ENCODE measurements around the gene BEST4.
A peak's percentile ranks its signal among the peaks of the same experiment; 100 is the strongest.
"Not testable (repeated sequence)": the region's sequence is repeated elsewhere in the genome, so short reads cannot be mapped to it uniquely, and the experiment has no call there.

Gene BEST4

GRCh38 chr1:44827197-44828002 is 39.4 kb upstream of the BEST4 start:
- Histone ChIP-seq H3K9me3 (ENCODE audit: control insufficient read depth, low read length) (no peaks in the 10 kb centered on the region), H3K27me3 (ENCODE audit: control insufficient read depth, insufficient read depth, low read length, poor library complexity, severe bottlenecking) (no peaks in the 10 kb centered on the region), H3K4me1 (ENCODE audit: control insufficient read depth, insufficient read depth, low read length) (no peaks in the 10 kb centered on the region), H3K27ac (ENCODE audit: insufficient read depth, low read depth, low read length, poor library complexity, severe bottlenecking) (no peak overlapping the region), H3K4me3 (ENCODE audit: insufficient read depth, low read depth, low read length) (no peak overlapping the region), H3K36me3 (ENCODE audit: control insufficient read depth, insufficient read depth, low read length) (no peaks in the 10 kb centered on the region)
- WGBS, 2 experiments, result 92 to 93% methylated on average over 28 of the region's 28 CpGs

DNA sequence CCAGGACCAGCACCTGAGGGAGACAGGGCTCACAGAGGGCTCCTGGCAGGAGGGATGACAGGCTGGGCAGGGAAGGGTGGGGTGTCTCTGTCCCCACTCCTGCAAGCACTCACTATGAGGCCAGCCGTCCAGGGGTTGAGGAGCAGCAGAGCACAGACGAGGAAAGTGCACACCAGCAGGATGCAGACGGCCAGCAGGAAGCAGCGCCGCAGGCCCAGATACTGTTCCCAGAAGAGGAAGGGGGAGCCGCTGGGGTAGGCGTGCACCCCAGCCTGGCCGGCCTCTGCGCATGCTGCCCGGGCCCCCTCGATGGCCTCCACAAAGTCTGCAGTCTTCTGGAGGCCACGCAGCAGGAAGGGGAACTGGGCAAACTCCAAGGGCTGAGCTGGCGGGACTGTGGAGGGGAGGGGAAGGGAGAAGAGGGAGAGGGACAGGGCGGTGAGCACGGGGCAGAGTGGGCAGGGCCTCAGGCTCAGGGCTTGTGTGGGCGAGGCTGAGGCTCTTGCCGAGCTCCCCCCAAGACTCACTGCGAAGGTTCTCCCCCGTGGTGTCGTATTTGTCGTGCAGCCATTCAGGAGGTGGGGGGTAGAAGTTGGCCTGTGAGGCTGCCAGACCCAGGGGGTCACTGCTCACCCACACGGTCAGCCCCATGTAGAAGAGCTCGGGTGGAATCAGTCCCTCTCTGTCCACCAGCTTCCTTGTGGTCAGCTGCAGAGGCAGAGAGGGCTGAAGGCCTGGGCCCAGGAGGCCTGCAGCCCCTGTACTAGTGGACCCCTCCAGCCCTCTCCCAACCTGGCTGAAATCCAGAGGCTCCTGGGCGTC is 38.6 kb upstream of the BEST4 start:
- Histone ChIP-seq H3K4me3 (ENCODE audit: insufficient read depth, low read depth, low read length) (no peak overlapping the region), H3K36me3 (ENCODE audit: control insufficient read depth, insufficient read depth, low read length) (no peaks in the 10 kb centered on the region), H3K9me3 (ENCODE audit: control insufficient read depth, low read length) (no peaks in the 10 kb centered on the region), H3K4me1 (ENCODE audit: control insufficient read depth, insufficient read depth, low read length) (no peaks in the 10 kb centered on the region), H3K27me3 (ENCODE audit: control insufficient read depth, insufficient read depth, low read length, poor library complexity, severe bottlenecking) (no peaks in the 10 kb centered on the region), H3K27ac (ENCODE audit: insufficient read depth, low read depth, low read length, poor library complexity, severe bottlenecking) (no peak overlapping the region)
- 84 to 85% methylated on average over 24 of the region's 24 CpGs for WGBS, 2 experiments

GRCh38 chr1:44824392-44824791 is 36.4 kb upstream of the BEST4 start:
- H3K9me3 ChIP-seq (ENCODE audit: control insufficient read depth, low read length); H3K4me1 ChIP-seq (ENCODE audit: control insufficient read depth, insufficient read depth, low read length); H3K4me3 ChIP-seq (ENCODE audit: insufficient read depth, low read depth, low read length); H3K36me3 ChIP-seq (ENCODE audit: control insufficient read depth, insufficient read depth, low read length); H3K27me3 ChIP-seq (ENCODE audit: control insufficient read depth, insufficient read depth, low read length, poor library complexity, severe bottlenecking); H3K27ac ChIP-seq (ENCODE audit: insufficient read depth, low read depth, low read length, poor library complexity, severe bottlenecking): not testable (repeated sequence)
- WGBS, 2 experiments, result 93 to 94% methylated on average over 6 of the region's 6 CpGs

DNA sequence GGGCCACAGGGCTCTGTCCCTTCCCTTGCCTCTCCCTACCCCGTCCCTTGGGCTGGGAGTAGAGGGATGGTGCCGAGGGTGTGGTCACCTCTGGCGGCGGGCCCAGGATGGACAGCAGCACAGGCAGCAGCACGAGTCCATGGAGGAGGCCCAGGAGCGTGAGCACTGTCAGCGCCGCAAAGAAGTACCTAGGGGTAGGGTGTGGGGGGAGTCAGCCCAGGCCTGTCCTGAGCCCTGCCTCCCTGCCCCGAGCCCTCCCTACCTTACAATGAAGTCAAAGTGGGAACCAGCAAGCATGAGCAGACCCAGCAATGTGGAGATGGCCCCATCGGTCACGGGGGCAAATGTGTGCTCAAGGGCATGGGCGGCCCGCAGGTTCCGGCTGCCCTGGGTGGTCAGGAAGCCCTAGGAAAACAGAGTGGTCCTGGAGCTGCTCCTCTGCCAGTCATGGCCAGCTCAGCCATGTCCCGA is 35.0 kb upstream of the BEST4 start:
- Histone ChIP-seq H3K27me3 (ENCODE audit: control insufficient read depth, insufficient read depth, low read length, poor library complexity, severe bottlenecking) (no peaks in the 10 kb centered on the region), H3K4me1 (ENCODE audit: control insufficient read depth, insufficient read depth, low read length) (no peaks in the 10 kb centered on the region), H3K4me3 (ENCODE audit: insufficient read depth, low read depth, low read length) (no peak overlapping the region), H3K9me3 (ENCODE audit: control insufficient read depth, low read length) (no peaks in the 10 kb centered on the region), H3K27ac (ENCODE audit: insufficient read depth, low read depth, low read length, poor library complexity, severe bottlenecking) (no peak overlapping the region), H3K36me3 (ENCODE audit: control insufficient read depth, insufficient read depth, low read length) (no peaks in the 10 kb centered on the region)
- WGBS, 2 experiments, result 94 to 95% methylated on average over 15 of the region's 15 CpGs

GRCh38 chr1:44822131-44822701 is 34.2 kb upstream of the BEST4 start:
- H3K4me3 ChIP-seq (ENCODE audit: insufficient read depth, low read depth, low read length), result no peak overlapping the region
- no peak overlapping the region for H3K27ac ChIP-seq (ENCODE audit: insufficient read depth, low read depth, low read length, poor library complexity, severe bottlenecking)
- H3K36me3 ChIP-seq (ENCODE audit: control insufficient read depth, insufficient read depth, low read length), result no peaks in the 10 kb centered on the region
- WGBS, 2 experiments, result 90 to 92% methylated on average over 6 of the region's 6 CpGs
- H3K9me3 ChIP-seq (ENCODE audit: control insufficient read depth, low read length), result no peaks in the 10 kb centered on the region
- no peaks in the 10 kb centered on the region for H3K27me3 ChIP-seq (ENCODE audit: control insufficient read depth, insufficient read depth, low read length, poor library complexity, severe bottlenecking)
- no peaks in the 10 kb centered on the region for H3K4me1 ChIP-seq (ENCODE audit: control insufficient read depth, insufficient read depth, low read length)

GRCh38 chr1:44821240-44821715 is 33.3 kb upstream of the BEST4 start:
- Histone ChIP-seq H3K9me3 (ENCODE audit: control insufficient read depth, low read length) (no peaks in the 10 kb centered on the region), H3K36me3 (ENCODE audit: control insufficient read depth, insufficient read depth, low read length) (no peaks in the 10 kb centered on the region), H3K4me3 (ENCODE audit: insufficient read depth, low read depth, low read length) (no peak overlapping the region), H3K27ac (ENCODE audit: insufficient read depth, low read depth, low read length, poor library complexity, severe bottlenecking) (no peak overlapping the region), H3K27me3 (ENCODE audit: control insufficient read depth, insufficient read depth, low read length, poor library complexity, severe bottlenecking) (no peaks in the 10 kb centered on the region), H3K4me1 (ENCODE audit: control insufficient read depth, insufficient read depth, low read length) (no peaks in the 10 kb centered on the region)
- 87 to 95% methylated on average over 9 of the region's 9 CpGs for WGBS, 2 experiments

- WGBS, 2 experiments, result 52% methylated on average over 25 of the region's 25 CpGs
- Histone ChIP-seq H3K27me3 (ENCODE audit: control insufficient read depth, insufficient read depth, low read length, poor library complexity, severe bottlenecking) (no peaks in the 10 kb centered on the region), H3K9me3 (ENCODE audit: control insufficient read depth, low read length) (no peaks in the 10 kb centered on the region), H3K36me3 (ENCODE audit: control insufficient read depth, insufficient read depth, low read length) (no peaks in the 10 kb centered on the region), H3K4me3 (ENCODE audit: insufficient read depth, low read depth, low read length) (peak overlapping the region; percentile 29), H3K27ac (ENCODE audit: insufficient read depth, low read depth, low read length, poor library complexity, severe bottlenecking) (peak overlapping the region; percentile 100), H3K4me1 (ENCODE audit: control insufficient read depth, insufficient read depth, low read length) (no peaks in the 10 kb centered on the region)
Observed at GRCh38 chr1:44820328-44821239, 32.6 kb upstream of the BEST4 start.

- WGBS, 2 experiments, result 0 to 1% methylated on average over 33 of the region's 33 CpGs
- Histone ChIP-seq H3K4me3 (ENCODE audit: insufficient read depth, low read depth, low read length) (peak overlapping the region; percentile 29), H3K27ac (ENCODE audit: insufficient read depth, low read depth, low read length, poor library complexity, severe bottlenecking) (peak overlapping the region; percentile 100), H3K27me3 (ENCODE audit: control insufficient read depth, insufficient read depth, low read length, poor library complexity, severe bottlenecking) (no peaks in the 10 kb centered on the region), H3K36me3 (ENCODE audit: control insufficient read depth, insufficient read depth, low read length) (no peaks in the 10 kb centered on the region), H3K9me3 (ENCODE audit: control insufficient read depth, low read length) (no peaks in the 10 kb centered on the region), H3K4me1 (ENCODE audit: control insufficient read depth, insufficient read depth, low read length) (no peaks in the 10 kb centered on the region)
Observed at GRCh38 chr1:44819608-44820327, 31.8 kb upstream of the BEST4 start.

- peak overlapping the region; percentile 0 for H3K4me3 ChIP-seq (ENCODE audit: insufficient read depth, low read depth, low read length)
Observed at GRCh38 chr1:44819196-44819607, 31.2 kb upstream of the BEST4 start.

More at GRCh38 chr1:44819196-44819607, 31.2 kb upstream of the BEST4 start:
- H3K9me3 ChIP-seq (ENCODE audit: control insufficient read depth, low read length), result no peaks in the 10 kb centered on the region
- no peaks in the 10 kb centered on the region for H3K27me3 ChIP-seq (ENCODE audit: control insufficient read depth, insufficient read depth, low read length, poor library complexity, severe bottlenecking)
- H3K36me3 ChIP-seq (ENCODE audit: control insufficient read depth, insufficient read depth, low read length), result no peaks in the 10 kb centered on the region
- 37 to 38% methylated on average over 13 of the region's 13 CpGs for WGBS, 2 experiments
- no peaks in the 10 kb centered on the region for H3K4me1 ChIP-seq (ENCODE audit: control insufficient read depth, insufficient read depth, low read length)
- H3K27ac ChIP-seq (ENCODE audit: insufficient read depth, low read depth, low read length, poor library complexity, severe bottlenecking), result peak overlapping the region; percentile 100
